ENCODE data around the gene MRGPRD.
"Not testable (repeated sequence)": the region's sequence is repeated elsewhere in the genome, so short reads cannot be mapped to it uniquely, and the experiment has no call there.

Gene MRGPRD

GRCh38 chr11:69005631-69006368 is 25.0 kb upstream of the MRGPRD start:
- DNase-seq = no peak

- DNase-seq = no peak
These were observed 24.4 kb upstream of the MRGPRD start for GRCh38 chr11:69005183-69005630.

GRCh38 chr11:69004411-69005182 is 23.8 kb upstream of the MRGPRD start:
- DNase-seq = no peak

GRCh38 chr11:69003866-69004367 is 23.1 kb upstream of the MRGPRD start:
- no peak for DNase-seq

- DNase-seq = no peak
These were observed 22.6 kb upstream of the MRGPRD start for GRCh38 chr11:69003301-69003865.

- DNase-seq = no peak
These were observed 21.9 kb upstream of the MRGPRD start for GRCh38 chr11:69002570-69003231.

GRCh38 chr11:69002110-69002569 is 21.4 kb upstream of the MRGPRD start:
- no peak for DNase-seq

GRCh38 chr11:69001243-69002081 is 20.7 kb upstream of the MRGPRD start:
- no peak for DNase-seq

- DNase-seq = peak in 1 of 2 experiments; percentile 8
These were observed 20.1 kb upstream of the MRGPRD start for GRCh38 chr11:69000831-69001242.

GRCh38 chr11:69000391-69000790 is 19.6 kb upstream of the MRGPRD start:
- DNase-seq = no peak

GRCh38 chr11:68999748-69000355 is 19.1 kb upstream of the MRGPRD start:
- not testable (repeated sequence) for DNase-seq

GRCh38 chr11:68999093-68999747 is 18.4 kb upstream of the MRGPRD start:
- DNase-seq = no peak

GRCh38 chr11:68998390-68998911 is 17.7 kb upstream of the MRGPRD start:
- DNase-seq = peak; percentile 88 to 91

- no peak for DNase-seq
These were observed 17.2 kb upstream of the MRGPRD start for GRCh38 chr11:68997995-68998348.

- no peak for DNase-seq
These were observed 16.6 kb upstream of the MRGPRD start for GRCh38 chr11:68997124-68997994.

GRCh38 chr11:68996376-68997123 is 15.8 kb upstream of the MRGPRD start:
- no peak for DNase-seq

- no peak for DNase-seq
These were observed 14.1 kb upstream of the MRGPRD start for GRCh38 chr11:68994894-68995285.

- DNase-seq = no peak
These were observed 13.5 kb upstream of the MRGPRD start for GRCh38 chr11:68994161-68994893.

Data from SHP77 (cell line).